GM23248 (cell line): ENCODE data around the gene SORT1. TPM values are rescaled to one million over a fixed set of nuclear protein-coding genes. Genes with fewer than 3 reads are reported as not detected.

Experiments
- DNase-seq: peaks from one replicate; pipeline ENCODE4 v3.0.0-alpha.2; 2015
- H2AFZ ChIP-seq: fragments of 200-600 bp; sonication (generic); 2 replicates; pipeline ENCODE4 v1.6.1; 2016; ENCODE audit warnings: antibody characterized with exemption
- H3F3A ChIP-seq: fragments of 200-600 bp; sonication (generic); 2 replicates; pipeline ENCODE4 v1.6.1; 2016; ENCODE audit warnings: mild to moderate bottlenecking, antibody characterized with exemption, mixed run types; ENCODE audit not compliant: insufficient read depth
- H3K27ac ChIP-seq: fragments of 200-600 bp; sonication (generic); 2 replicates; pipeline ENCODE4 v1.5.1; 2016; ENCODE audit warnings: mild to moderate bottlenecking
- H3K27me3 ChIP-seq: fragments of 200-600 bp; sonication (generic); replicated peaks from 2 replicates; pipeline ENCODE4 v1.6.1; 2016; ENCODE audit warnings: mild to moderate bottlenecking; ENCODE audit not compliant: insufficient read depth
- H3K36me3 ChIP-seq: fragments of 200-600 bp; sonication (generic); 2 replicates; pipeline ENCODE4 v1.6.1; 2016; ENCODE audit warnings: low read depth, mild to moderate bottlenecking
- H3K4me1 ChIP-seq: fragments of 200-600 bp; sonication (generic); 2 replicates; pipeline ENCODE4 v1.6.1; 2016; ENCODE audit warnings: mild to moderate bottlenecking; ENCODE audit not compliant: insufficient read depth
- H3K4me2 ChIP-seq: fragments of 200-600 bp; sonication (generic); one replicate; pipeline ENCODE4 v1.6.1; 2016; ENCODE audit warnings: mild to moderate bottlenecking; ENCODE audit not compliant: unreplicated experiment
- H3K4me3 ChIP-seq: fragments of 200-600 bp; sonication (generic); 2 replicates; pipeline ENCODE4 v1.5.1; 2016; ENCODE audit warnings: mild to moderate bottlenecking
- H3K79me2 ChIP-seq: fragments of 200-600 bp; sonication (generic); 2 replicates; pipeline ENCODE4 v1.6.1; 2016; ENCODE audit warnings: mild to moderate bottlenecking; ENCODE audit not compliant: insufficient read depth
- H3K9ac ChIP-seq: fragments of 200-600 bp; sonication (generic); 2 replicates; pipeline ENCODE4 v1.6.1; 2016; ENCODE audit warnings: mild to moderate bottlenecking
- H3K9me2 ChIP-seq: fragments of 200-600 bp; sonication (generic); 2 replicates; pipeline ENCODE4 v1.6.1; 2016; ENCODE audit warnings: mixed run types, mild to moderate bottlenecking, moderate library complexity; ENCODE audit not compliant: insufficient read depth
- H3K9me3 ChIP-seq: fragments of 200-600 bp; sonication (generic); one replicate; pipeline ENCODE4 v1.6.1; 2017; ENCODE audit warnings: low read depth
- H4K20me1 ChIP-seq: fragments of 200-600 bp; sonication (generic); 2 replicates; pipeline ENCODE4 v1.6.0; 2016; ENCODE audit not compliant: insufficient read depth
- EZH2 ChIP-seq: fragments of 200-600 bp; sonication (generic); IDR thresholded peaks from 2 replicates; pipeline ENCODE4 v1.6.1; 2018; ENCODE audit warnings: antibody characterized with exemption, mild to moderate bottlenecking; ENCODE audit not compliant: insufficient read depth, poor library complexity, severe bottlenecking
- EZH2phosphoT487 ChIP-seq: fragments of 200-600 bp; sonication (generic); IDR thresholded peaks from 2 replicates; pipeline ENCODE4 v1.6.1; 2018; ENCODE audit warnings: antibody characterized with exemption, moderate library complexity, mild to moderate bottlenecking, low read depth; ENCODE audit not compliant: insufficient read depth
- WGBS, 2 experiments: methylation state at CpG; one replicate each; pipeline ENCODE4 v1.1.6; 2015 to 2017; ENCODE audit warnings: low lambda C conversion rate in 2 of 2, low coverage in 1 of 2; ENCODE audit errors: missing lambda C conversion rate in 2 of 2; 5-methylcytosine and 5-hydroxymethylcytosine counted together
- in situ Hi-C: fragments of 300-500 bp; cut with MboI; formaldehyde crosslinking; loops from 2 replicates; pipeline ENCODE4 v1.15.0; 2020
- polyA plus RNA-seq: library from polyadenylated mRNA; unstranded; fragments of >200 nt; fragmentation: Nextera tagmentation; extraction: Ambion mirVana; gene quantifications from 2 replicates; pipeline ENCODE4 v1.2.1, GENCODE V29; 2016
- total RNA-seq: library from RNA; depleted of rRNA; stranded (reverse); fragments of >200 nt; shearing (Covaris generic); gene quantifications from 2 replicates; pipeline ENCODE4 v1.2.3, GENCODE V29; 2014

SORT1 gene
- total and polyA plus RNA-seq, 2 experiments from 2014 or later: 7.1 to 8.4 TPM

DNA sequence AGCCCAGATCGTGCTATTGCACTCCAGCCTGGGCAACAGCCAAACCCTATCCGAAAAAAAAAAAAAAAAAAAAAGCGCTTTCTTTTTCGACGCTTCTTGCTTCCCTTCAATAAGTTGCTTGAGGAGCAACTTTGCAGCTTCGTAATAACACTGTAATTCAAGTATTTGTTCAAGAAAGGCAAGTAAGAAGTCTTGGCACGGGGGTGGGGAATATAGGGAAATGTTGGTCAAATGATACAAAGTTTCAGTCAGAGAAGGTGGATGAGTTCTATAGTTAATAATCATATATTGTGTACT, 29.4 kb upstream of the SORT1 start:
- Histone ChIP-seq H3K4me2 (peak overlapping the region; percentile 87), H3K79me2 (peaks cover 59% of the 10 kb centered on the region), H3K27ac (peak overlapping the region; percentile 80), H3F3A (peaks cover 19% of the 10 kb centered on the region), H3K9me3 (no peaks in the 10 kb centered on the region), H3K4me1 (peaks cover 27% of the 10 kb centered on the region), H3K36me3 (no peaks in the 10 kb centered on the region), H4K20me1 (no peaks in the 10 kb centered on the region), H3K9me2 (no peaks in the 10 kb centered on the region), H2AFZ (peak overlapping the region; percentile 98), H3K4me3 (peak overlapping the region; percentile 97), H3K27me3 (no peaks in the 10 kb centered on the region), H3K9ac (peak overlapping the region; percentile 84)
- peak; percentile 48 for DNase-seq
- no peak for TF ChIP-seq EZH2phosphoT487
- TF ChIP-seq EZH2: no peak
- in situ Hi-C loops: no loop called here
- WGBS, 2 experiments: 8 to 11% methylated on average over 7 of the region's 7 CpGs

DNA sequence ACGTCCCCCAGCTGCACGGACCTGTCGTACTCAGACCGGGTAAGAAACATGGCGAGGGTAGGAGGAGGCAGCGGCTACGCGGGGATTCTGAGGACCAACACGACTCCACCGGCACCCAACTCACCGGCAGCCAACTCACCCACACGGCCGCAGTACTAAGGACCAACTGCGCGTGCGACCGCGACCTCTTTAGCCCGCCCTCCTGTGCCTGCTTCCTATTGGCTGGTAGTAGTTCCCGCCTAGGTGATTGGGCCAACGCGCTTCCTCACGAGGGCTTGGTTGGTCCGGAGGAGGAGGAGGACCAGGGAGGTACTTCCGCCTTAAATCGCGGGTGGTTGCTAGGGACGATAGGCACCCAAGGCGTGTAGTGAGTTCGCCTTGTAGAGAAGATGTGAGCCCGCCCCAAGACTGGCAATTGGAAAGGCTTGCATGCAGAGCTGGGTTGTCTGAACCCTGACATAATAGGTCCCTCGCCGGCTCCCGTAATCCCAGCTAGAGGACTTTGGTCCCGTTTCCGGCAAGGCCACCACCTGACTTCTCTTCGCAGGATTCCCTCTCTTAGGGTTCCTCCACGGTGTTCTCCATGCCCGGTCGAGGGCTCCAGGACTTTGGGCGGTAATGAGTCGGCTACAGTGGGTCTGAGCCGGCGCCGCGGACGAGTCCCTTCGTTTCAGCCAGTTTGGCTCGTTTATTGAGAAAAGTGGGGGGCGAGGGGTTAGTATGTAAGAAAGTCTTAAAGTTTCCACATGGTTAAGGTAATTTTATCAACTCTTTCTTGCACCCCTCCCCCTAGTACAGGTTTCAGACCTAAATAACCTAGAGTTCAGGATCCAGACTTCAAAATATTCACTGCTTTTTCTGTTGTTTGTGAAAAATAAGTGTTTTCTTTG, 28.8 kb upstream of the SORT1 start, which contains the start of gene PSMA5:
TSS of gene PSMA5 (minus strand) at position 168 of the 890 bp plus-strand sequence. CDS start at position 50, 118 bp downstream.
- peaks cover 25% of the 10 kb centered on the region for H3K4me1 ChIP-seq
- peak; percentile 100 for DNase-seq
- no peaks in the 10 kb centered on the region for H4K20me1 ChIP-seq
- H3K9me3 ChIP-seq: no peaks in the 10 kb centered on the region
- H3F3A ChIP-seq: peaks cover 19% of the 10 kb centered on the region
- peak within 1 kb of the TSS; percentile 97 for H3K4me3 ChIP-seq
- peak within 1 kb of the TSS; percentile 98 for H2AFZ ChIP-seq
- in situ Hi-C loops: no loop called here
- H3K36me3 ChIP-seq: peaks cover 2% of the 10 kb centered on the region; the same call in 1 of the 2 replicates
- peaks cover 65% of the 10 kb centered on the region for H3K79me2 ChIP-seq
- TF ChIP-seq EZH2phosphoT487 (no peak), EZH2 (no peak)
- H3K27ac ChIP-seq: peak within 1 kb of the TSS; percentile 80
- peak within 1 kb of the TSS; percentile 84 for H3K9ac ChIP-seq
- WGBS, 2 experiments: 1% methylated on average over 49 to 50 of the region's 50 CpGs
- no peaks in the 10 kb centered on the region for H3K9me2 ChIP-seq
- H3K4me2 ChIP-seq: peak within 1 kb of the TSS; percentile 100
- H3K27me3 ChIP-seq: no peaks in the 10 kb centered on the region

DNA sequence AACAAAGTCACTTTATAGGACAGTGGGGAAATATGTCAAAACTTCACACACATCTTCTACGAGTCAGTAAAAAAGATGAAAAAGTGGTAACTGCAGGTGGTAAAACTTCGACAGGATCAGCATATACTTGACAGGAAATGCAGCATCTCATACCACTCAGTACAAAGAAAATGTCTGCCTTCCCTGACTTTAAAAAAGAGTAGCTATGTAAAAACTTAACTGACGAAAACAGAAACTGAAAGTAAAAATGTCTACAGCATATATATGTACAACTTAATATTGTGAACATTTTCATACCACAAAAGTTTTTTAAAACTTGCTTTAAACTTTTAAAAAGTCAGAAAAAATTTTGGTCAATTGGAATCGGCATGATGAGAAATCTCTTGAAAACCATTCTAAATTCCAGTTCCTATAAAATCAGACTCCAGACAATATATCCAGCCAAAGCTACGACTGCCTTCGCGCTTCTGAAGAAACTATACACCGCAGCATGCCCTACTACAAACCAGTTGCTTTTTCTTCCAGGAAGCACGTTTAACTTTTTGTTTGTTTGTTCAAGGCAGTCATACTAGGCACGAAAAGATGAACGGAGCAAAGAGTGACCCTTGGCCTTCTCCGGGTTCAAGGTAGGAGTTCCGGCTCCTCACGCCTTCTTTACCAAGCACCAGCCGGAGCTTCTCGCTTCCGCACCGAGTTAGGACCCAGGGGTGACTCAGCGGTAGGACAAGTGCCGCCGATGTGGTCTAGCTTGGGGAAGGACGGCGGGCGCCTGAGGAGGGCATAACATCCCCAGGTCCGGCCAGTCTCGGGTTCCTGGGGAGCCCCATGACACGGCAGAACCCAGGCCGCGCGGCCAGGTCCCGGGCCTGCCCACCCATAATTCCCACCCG, 27.9 kb upstream of the SORT1 start:
- Histone ChIP-seq H3K4me3 (peak overlapping the region; percentile 97), H2AFZ (peak overlapping the region; percentile 62), H4K20me1 (no peaks in the 10 kb centered on the region), H3K9me2 (no peaks in the 10 kb centered on the region), H3K27me3 (no peaks in the 10 kb centered on the region), H3K27ac (peak overlapping the region; percentile 80), H3K4me2 (peak overlapping the region; percentile 100), H3K36me3 (peaks cover 10% of the 10 kb centered on the region), H3K9ac (peak overlapping the region; percentile 84), H3K4me1 (peaks cover 25% of the 10 kb centered on the region), H3K9me3 (no peaks in the 10 kb centered on the region), H3F3A (peaks cover 19% of the 10 kb centered on the region), H3K79me2 (peaks cover 74% of the 10 kb centered on the region)
- 2 to 3% methylated on average over 32 of the region's 32 CpGs for WGBS, 2 experiments
- in situ Hi-C loops: no loop called here
- TF ChIP-seq EZH2phosphoT487 (no peak), EZH2 (no peak)
- DNase-seq: peak; percentile 89

DNA sequence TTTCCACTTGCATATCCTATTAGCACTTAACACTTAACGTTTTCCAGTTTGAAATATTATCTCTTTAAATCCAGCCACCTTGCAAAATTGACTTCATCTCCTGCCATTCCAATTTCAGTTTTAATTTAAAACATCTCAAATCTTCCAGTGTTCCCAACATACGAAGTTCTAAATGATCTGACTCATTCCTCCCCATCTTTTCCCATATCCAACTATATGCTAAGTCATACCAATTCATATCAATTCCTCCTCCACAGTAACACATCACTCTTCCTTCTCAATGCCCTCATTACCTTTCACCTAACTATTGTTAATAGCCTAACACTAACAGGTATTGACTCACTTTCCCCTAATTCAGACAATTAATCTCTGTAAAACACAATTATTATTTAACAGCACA, 25.8 kb upstream of the SORT1 start:
- no peak for TF ChIP-seq EZH2
- TF ChIP-seq EZH2phosphoT487: no peak
- H3K36me3 ChIP-seq: peaks cover 28% of the 10 kb centered on the region

More for the DNA sequence above, 25.8 kb upstream of the SORT1 start:
- Histone ChIP-seq H3K9me3 (no peaks in the 10 kb centered on the region), H4K20me1 (no peaks in the 10 kb centered on the region), H3K4me1 (peaks cover 21% of the 10 kb centered on the region), H2AFZ (no peak overlapping the region), H3K9me2 (no peaks in the 10 kb centered on the region), H3K79me2 (peaks cover 91% of the 10 kb centered on the region), H3F3A (peaks cover 13% of the 10 kb centered on the region), H3K9ac (no peak overlapping the region), H3K27ac (peak overlapping the region; percentile 80; the same call in 1 of the 2 replicates), H3K4me3 (0 out of 2 replicates have a peak overlapping the region, but pooled peaks have one; percentile 4), H3K27me3 (no peaks in the 10 kb centered on the region), H3K4me2 (peak overlapping the region; percentile 13)
- peak; percentile 16 for DNase-seq
- WGBS, 2 experiments: 56 to 57% methylated on average over 2 of the region's 2 CpGs
- in situ Hi-C loops: no loop called here
